DOHH2 (cell line): ENCODE results near the gene ELANE.

Experiments used
- H3F3A ChIP-seq: fragments of 200-600 bp; sonication (generic), shearing (Covaris generic); 2 replicates; pipeline ENCODE4 v1.6.0; 2016; ENCODE audit warnings: antibody characterized with exemption, mild to moderate bottlenecking; ENCODE audit not compliant: control insufficient read depth, insufficient read depth
- H3K27ac ChIP-seq: fragments of 200-600 bp; sonication (generic); 2 replicates; pipeline ENCODE4 v1.5.1; 2014; ENCODE audit warnings: low read depth, mild to moderate bottlenecking, low read length, moderate library complexity
- H3K27me3 ChIP-seq: fragments of 200-600 bp; sonication (generic); 2 replicates; pipeline ENCODE4 v1.6.1; 2014; ENCODE audit warnings: mild to moderate bottlenecking, low read length, mixed read lengths; ENCODE audit not compliant: control insufficient read depth
- H3K36me3 ChIP-seq: fragments of 200-600 bp; sonication (generic); 2 replicates; pipeline ENCODE4 v1.6.1; 2014; ENCODE audit warnings: mild to moderate bottlenecking, low read length, moderate library complexity, mixed read lengths; ENCODE audit not compliant: control insufficient read depth
- H3K4me1 ChIP-seq: fragments of 200-600 bp; sonication (generic); 2 replicates; pipeline ENCODE4 v1.6.1; 2014; ENCODE audit warnings: mild to moderate bottlenecking, low read length, mixed read lengths; ENCODE audit not compliant: control insufficient read depth
- H3K4me2 ChIP-seq: fragments of 200-600 bp; sonication (generic); 2 replicates; pipeline ENCODE4 v1.6.0; 2014; ENCODE audit warnings: mild to moderate bottlenecking, low read length, moderate library complexity
- H3K4me3 ChIP-seq: fragments of 200-600 bp; sonication (generic); 2 replicates; pipeline ENCODE4 v1.5.1; 2014; ENCODE audit warnings: mild to moderate bottlenecking, low read length, mixed read lengths
- H3K79me2 ChIP-seq: fragments of 200-600 bp; sonication (generic); 2 replicates; pipeline ENCODE4 v1.6.1; 2014; ENCODE audit warnings: mild to moderate bottlenecking, low read length, mixed read lengths; ENCODE audit not compliant: control insufficient read depth
- H3K9me2 ChIP-seq: fragments of 200-600 bp; sonication (generic); replicated peaks from 2 replicates; pipeline ENCODE4 v1.6.1; 2014; ENCODE audit warnings: mild to moderate bottlenecking, low read length, mixed read lengths; ENCODE audit not compliant: control insufficient read depth
- H3K9me3 ChIP-seq: fragments of 200-600 bp; sonication (generic); 2 replicates; pipeline ENCODE4 v1.6.1; 2014; ENCODE audit warnings: antibody characterized with exemption, low read length, mixed read lengths; ENCODE audit not compliant: control insufficient read depth, insufficient read depth
- H4K20me1 ChIP-seq: fragments of 200-600 bp; sonication (generic); 2 replicates; pipeline ENCODE4 v1.6.0; 2014; ENCODE audit warnings: low read depth, mild to moderate bottlenecking, antibody characterized with exemption, low read length, moderate library complexity; ENCODE audit not compliant: control insufficient read depth, insufficient read depth
- EZH2phosphoT487 ChIP-seq: fragments of 200-600 bp; sonication (generic); IDR thresholded peaks from 2 replicates; pipeline ENCODE4 v1.6.1; 2017; ENCODE audit warnings: borderline replicate concordance, mild to moderate bottlenecking, antibody characterized with exemption, low read length, moderate library complexity, mixed read lengths
- TF ChIP-seq, protein P1 (sequence below): fragments of 200-600 bp; sonication (generic); IDR thresholded peaks from one replicate; pipeline ENCODE4 v1.5.1; 2014; ENCODE audit warnings: antibody characterized with exemption, mild to moderate bottlenecking, low read depth, low read length; ENCODE audit not compliant: poor library complexity, severe bottlenecking

ELANE gene

DNA sequence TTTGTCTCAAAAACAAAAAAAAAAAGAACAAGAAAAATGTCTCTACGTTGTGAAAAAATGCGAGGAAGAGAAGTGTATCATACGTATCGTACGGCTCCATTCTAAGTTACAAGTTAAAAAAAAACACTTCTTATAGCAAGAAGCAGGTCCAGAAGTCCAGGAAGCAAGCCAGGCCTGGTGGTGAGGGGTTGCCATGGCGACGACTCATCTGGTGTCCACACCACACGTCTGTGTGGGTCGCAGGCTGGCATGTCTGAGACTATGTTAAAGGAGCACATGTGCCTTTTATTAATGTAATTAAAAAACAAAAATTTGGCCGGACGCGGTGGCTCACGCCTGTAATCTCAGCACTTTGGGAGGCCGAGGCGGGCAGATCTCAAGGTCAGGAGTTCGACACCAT is 35.0 kb downstream of the ELANE start:
- Histone ChIP-seq H3K79me2 (peaks cover 8% of the 10 kb centered on the region), H3K36me3 (peaks cover 13% of the 10 kb centered on the region), H3K4me2 (no peak overlapping the region), H3K9me2 (no peaks in the 10 kb centered on the region), H3K27ac (no peak overlapping the region), H3F3A (no peaks in the 10 kb centered on the region), H3K9me3 (no peaks in the 10 kb centered on the region), H3K27me3 (no peaks in the 10 kb centered on the region), H3K4me3 (no peak overlapping the region), H4K20me1 (no peaks in the 10 kb centered on the region), H3K4me1 (peaks cover 9% of the 10 kb centered on the region)
- TF ChIP-seq, protein P1, sequence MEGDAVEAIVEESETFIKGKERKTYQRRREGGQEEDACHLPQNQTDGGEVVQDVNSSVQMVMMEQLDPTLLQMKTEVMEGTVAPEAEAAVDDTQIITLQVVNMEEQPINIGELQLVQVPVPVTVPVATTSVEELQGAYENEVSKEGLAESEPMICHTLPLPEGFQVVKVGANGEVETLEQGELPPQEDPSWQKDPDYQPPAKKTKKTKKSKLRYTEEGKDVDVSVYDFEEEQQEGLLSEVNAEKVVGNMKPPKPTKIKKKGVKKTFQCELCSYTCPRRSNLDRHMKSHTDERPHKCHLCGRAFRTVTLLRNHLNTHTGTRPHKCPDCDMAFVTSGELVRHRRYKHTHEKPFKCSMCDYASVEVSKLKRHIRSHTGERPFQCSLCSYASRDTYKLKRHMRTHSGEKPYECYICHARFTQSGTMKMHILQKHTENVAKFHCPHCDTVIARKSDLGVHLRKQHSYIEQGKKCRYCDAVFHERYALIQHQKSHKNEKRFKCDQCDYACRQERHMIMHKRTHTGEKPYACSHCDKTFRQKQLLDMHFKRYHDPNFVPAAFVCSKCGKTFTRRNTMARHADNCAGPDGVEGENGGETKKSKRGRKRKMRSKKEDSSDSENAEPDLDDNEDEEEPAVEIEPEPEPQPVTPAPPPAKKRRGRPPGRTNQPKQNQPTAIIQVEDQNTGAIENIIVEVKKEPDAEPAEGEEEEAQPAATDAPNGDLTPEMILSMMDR = no peak
- TF ChIP-seq EZH2phosphoT487 = no peak

DNA sequence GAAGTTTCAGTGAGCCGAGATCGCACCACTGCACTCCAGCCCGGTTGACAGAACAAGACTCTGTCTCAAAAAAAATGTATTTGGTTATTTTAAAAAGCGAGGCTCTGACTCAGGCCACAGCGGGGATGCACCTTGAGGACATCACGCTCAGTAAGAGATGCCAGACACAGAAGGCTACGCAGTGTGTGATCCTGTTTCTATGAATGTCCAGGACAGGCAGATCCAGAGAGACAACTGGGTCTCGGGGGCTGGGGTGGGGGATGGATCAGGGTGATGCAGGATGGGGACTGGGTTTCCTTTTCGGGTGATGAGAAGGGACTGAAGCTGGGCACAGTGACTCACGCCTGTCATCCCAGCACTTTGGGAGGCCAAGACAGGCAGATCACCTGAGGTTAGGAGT is 35.5 kb downstream of the ELANE start:
- Histone ChIP-seq H3K4me3 (no peak overlapping the region), H3K9me2 (no peaks in the 10 kb centered on the region), H3K79me2 (peaks cover 12% of the 10 kb centered on the region), H3K9me3 (no peaks in the 10 kb centered on the region), H3K4me1 (peaks cover 12% of the 10 kb centered on the region), H3F3A (no peaks in the 10 kb centered on the region), H4K20me1 (no peaks in the 10 kb centered on the region), H3K27me3 (no peaks in the 10 kb centered on the region), H3K36me3 (peaks cover 13% of the 10 kb centered on the region), H3K27ac (no peak overlapping the region), H3K4me2 (no peak overlapping the region)
- TF ChIP-seq, protein P1 = no peak
- TF ChIP-seq EZH2phosphoT487 = no peak

DNA sequence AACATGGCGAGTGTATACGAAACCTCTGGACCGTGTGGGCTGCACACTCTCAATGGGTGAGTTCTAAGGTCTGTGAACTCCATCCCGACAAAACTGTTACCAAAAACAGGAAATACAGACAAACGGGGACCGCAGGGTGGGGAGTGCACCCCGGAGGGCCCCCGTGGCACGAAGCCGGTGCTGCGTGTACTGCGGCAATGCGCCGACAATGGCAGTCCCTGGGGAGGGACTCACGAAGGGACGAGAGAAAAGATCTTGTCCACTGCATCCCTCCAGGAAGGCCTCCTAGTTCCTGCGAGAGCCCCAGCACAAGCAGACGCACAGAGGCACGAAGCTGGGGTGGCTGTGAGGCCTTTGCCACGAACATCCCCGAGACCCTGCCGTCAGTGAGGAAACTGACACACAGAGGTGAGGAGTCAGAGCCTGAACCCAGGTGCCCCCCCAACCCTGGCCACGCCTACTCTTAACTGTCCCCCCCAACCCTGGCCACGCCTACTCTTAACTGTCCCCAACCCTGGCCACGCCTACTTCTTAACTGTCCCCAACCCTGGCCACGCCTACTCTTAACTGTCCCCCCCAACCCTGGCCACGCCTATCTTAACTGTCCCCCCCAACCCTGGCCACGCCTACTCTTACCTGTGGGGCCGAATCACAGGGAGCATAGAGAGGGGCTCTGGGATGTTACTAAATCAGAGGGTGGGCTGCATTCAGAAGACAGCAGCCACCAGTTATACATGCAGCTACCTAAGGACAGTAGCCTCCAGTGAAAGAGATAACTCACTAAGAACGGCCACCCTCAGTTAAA is 36.7 kb downstream of the ELANE start:
- Histone ChIP-seq H3K36me3 (peaks cover 13% of the 10 kb centered on the region), H3K4me1 (peaks cover 18% of the 10 kb centered on the region), H3K4me3 (no peak overlapping the region), H3K27me3 (no peaks in the 10 kb centered on the region), H3K27ac (no peak overlapping the region), H3K4me2 (peak overlapping the region; percentile 16; the same call in 1 of the 2 replicates), H3K9me3 (no peaks in the 10 kb centered on the region), H4K20me1 (no peaks in the 10 kb centered on the region), H3F3A (no peaks in the 10 kb centered on the region), H3K9me2 (no peaks in the 10 kb centered on the region), H3K79me2 (peaks cover 12% of the 10 kb centered on the region)
- TF ChIP-seq EZH2phosphoT487 = no peak
- TF ChIP-seq, protein P1 = no peak
